D721Med (cell line): Measurements from ENCODE around the gene RASGRP1.

Experiments
- DNase-seq: peaks from one replicate; pipeline ENCODE4 v3.0.0; 2011; ENCODE audit warnings: low spot score; ENCODE audit not compliant: insufficient read length
- FAIRE-seq: peaks from 2 replicates; lab custom pipeline; 2011; peaks lifted over from hg19 to GRCh38; lab: Jason Lieb, UNC
- TF ChIP-seq, protein P1 (sequence below): IDR thresholded peaks from 2 replicates; pipeline ENCODE4 v1.5.1; 2012; ENCODE audit warnings: mild to moderate bottlenecking, control low read depth; ENCODE audit not compliant: insufficient read depth; ENCODE audit errors: missing control alignments

Gene RASGRP1

DNA sequence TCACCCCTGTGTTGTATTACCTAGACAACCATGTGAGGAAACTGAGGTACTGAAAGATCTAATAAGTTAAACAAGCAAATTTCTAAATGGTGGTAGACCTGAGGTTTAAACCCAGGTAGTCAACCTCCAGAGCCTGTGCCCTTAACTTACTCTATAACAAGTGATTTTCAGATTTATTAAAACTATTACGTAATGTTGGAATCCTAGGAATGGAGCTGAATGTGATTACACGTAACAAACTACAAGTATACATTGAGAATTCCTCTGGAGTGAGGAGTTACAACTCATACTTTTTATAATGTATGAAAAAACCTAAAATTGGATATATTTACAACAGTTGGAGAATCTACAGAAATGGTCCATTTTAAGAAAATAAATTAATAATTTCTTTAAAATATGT lies 92.6 kb downstream of the RASGRP1 start:
- TF ChIP-seq, protein P1, sequence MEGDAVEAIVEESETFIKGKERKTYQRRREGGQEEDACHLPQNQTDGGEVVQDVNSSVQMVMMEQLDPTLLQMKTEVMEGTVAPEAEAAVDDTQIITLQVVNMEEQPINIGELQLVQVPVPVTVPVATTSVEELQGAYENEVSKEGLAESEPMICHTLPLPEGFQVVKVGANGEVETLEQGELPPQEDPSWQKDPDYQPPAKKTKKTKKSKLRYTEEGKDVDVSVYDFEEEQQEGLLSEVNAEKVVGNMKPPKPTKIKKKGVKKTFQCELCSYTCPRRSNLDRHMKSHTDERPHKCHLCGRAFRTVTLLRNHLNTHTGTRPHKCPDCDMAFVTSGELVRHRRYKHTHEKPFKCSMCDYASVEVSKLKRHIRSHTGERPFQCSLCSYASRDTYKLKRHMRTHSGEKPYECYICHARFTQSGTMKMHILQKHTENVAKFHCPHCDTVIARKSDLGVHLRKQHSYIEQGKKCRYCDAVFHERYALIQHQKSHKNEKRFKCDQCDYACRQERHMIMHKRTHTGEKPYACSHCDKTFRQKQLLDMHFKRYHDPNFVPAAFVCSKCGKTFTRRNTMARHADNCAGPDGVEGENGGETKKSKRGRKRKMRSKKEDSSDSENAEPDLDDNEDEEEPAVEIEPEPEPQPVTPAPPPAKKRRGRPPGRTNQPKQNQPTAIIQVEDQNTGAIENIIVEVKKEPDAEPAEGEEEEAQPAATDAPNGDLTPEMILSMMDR: no peak

DNA sequence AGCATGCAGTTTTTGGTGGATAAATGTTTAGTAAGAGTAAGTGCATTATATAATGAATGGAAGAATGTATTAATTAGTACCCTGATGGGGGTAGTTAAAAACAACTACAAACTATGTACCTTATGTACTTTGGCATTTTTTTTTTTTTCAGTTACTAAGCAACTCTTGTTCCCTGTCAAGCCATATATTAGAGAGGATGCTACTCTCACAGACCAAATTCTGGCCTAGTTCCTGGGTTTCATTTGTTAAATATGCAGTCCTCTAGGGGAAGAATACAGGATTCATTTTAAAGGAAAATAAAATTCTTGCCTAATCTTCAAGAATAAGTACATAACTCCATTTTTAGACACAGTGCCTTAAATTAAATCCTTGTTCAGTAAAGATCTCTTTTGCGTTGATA lies 93.8 kb downstream of the RASGRP1 start:
- no peak for FAIRE-seq
- no peak for DNase-seq
- TF ChIP-seq, protein P1: no peak

More for the DNA sequence above, 92.6 kb downstream of the RASGRP1 start:
- DNase-seq (no peak), FAIRE-seq (no peak)

DNA sequence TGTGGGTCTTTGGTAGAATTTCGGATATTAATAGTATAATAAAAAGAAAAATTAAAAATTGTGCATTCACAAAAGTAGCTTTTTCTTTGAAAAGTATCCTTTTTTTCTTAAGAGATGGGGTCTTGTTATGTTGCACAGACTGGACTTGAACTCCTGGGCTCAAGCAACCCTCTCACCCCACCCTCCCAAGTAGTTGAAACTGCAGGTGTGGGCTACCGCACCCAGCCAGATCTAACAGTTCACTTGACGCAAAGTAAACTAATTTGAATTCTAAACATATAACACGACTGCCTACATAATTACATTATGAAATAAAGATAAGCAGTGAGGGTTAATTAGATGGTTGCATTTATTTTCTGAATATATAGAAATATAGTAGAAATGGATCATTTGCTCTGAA lies 99.9 kb downstream of the RASGRP1 start:
- no peak for DNase-seq
- TF ChIP-seq, protein P1: no peak
- no peak for FAIRE-seq

DNA sequence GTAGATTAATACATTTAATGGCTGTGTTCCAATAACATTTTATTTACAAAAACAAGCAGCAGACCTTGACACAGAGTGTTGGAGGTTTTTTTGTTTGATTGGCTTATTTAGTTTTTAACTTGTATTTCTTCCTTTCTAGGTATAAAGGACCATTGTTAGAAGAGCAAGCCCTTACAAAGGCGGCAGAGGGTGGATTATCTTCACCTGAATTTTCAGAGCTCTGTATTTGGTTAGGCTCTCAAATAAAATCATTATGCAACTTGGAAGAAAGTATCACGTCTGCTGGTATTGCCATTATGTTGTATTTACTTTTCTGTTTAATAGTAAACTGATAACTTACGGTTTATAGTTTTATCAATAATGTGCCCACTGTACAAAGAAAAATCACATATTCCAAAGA lies 100.7 kb downstream of the RASGRP1 start:
- DNase-seq: no peak
- TF ChIP-seq, protein P1: no peak
- no peak for FAIRE-seq

DNA sequence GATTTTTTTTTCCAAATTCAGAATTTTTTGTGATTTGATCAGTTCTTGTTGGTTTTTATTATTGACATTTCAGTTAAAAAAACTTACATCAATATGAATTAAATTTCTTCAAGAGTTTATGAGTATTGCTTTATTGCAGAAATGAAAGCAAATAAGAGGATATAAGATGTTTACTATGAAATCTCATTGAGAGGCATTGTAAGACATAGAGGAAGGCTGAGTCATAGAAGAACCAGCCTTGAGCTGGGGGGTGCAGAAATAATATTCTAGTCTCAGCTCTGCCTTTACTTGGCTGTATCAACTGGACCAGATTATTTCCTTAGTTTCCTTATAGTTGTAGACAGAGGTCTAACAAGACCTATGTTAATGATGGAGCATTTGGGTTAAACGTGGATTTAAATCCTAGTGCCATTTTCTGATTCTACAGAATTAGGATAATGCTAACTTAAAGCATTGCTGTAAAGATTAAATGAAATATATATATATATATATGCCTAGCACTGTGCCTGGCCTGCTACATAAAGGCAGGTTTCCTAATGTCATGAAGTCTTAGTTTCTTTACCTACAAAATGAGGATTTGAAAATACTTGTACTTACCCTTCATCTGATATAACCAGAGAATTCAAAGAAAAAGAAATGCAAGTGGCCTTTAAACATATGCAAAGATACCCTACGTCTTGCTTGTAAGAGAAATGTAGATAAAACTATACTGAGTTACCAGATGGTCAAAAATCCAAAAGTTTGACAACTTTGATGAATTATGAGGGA lies 103.4 kb downstream of the RASGRP1 start:
- TF ChIP-seq, protein P1: no peak
- no peak for DNase-seq
- no peak for FAIRE-seq

DNA sequence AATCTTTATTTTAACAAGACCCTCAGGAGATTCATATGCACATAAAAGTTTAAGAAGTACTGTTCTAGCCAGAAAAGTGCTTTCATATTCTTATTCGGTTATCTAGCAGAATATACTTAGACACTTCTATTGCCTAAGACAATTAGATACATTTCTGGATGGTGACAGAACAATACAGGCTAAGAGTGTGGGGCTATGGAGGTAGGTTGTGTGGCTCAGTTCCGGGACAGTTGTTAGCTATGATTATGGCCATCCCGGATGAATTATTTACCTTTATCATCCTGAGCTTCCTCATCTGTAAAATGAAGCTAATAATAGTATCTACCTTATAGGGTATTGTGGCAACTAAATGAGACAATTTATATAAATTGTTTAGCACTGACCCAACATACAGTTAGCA lies 104.1 kb downstream of the RASGRP1 start:
- DNase-seq (no peak), FAIRE-seq (no peak)
- TF ChIP-seq, protein P1: no peak

DNA sequence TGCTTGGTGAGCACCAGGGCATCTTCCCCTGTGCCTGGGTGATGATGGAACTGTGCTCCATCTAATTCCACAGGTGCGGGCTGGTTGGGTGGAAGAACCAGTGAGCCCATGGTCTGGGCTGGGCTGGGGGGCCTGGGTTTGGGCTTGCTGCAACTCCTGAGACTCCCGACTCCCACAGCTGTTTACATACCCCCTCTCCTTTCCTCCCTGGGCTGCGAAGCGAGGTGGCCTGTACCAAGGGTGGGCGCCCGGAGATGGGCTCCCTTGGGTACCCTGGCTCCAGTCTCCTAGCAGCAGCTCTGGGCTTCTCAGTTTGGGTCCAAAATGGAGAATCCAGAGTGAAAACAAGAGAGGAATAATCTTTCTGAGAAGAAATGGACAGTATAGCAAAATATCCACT lies 105.1 kb downstream of the RASGRP1 start:
- FAIRE-seq: no peak
- no peak for DNase-seq
- TF ChIP-seq, protein P1: no peak
